HG02759 (cell line): ENCODE results near the gene SHB.

ENCODE experiments used
- ATAC-seq: cut with Tn5 transposase; IDR thresholded peaks from one replicate; pipeline ENCODE4 v1.9.1; 2021; ENCODE audit warnings: mild to moderate bottlenecking, moderate library complexity; ENCODE audit not compliant: unreplicated experiment

Gene SHB

DNA sequence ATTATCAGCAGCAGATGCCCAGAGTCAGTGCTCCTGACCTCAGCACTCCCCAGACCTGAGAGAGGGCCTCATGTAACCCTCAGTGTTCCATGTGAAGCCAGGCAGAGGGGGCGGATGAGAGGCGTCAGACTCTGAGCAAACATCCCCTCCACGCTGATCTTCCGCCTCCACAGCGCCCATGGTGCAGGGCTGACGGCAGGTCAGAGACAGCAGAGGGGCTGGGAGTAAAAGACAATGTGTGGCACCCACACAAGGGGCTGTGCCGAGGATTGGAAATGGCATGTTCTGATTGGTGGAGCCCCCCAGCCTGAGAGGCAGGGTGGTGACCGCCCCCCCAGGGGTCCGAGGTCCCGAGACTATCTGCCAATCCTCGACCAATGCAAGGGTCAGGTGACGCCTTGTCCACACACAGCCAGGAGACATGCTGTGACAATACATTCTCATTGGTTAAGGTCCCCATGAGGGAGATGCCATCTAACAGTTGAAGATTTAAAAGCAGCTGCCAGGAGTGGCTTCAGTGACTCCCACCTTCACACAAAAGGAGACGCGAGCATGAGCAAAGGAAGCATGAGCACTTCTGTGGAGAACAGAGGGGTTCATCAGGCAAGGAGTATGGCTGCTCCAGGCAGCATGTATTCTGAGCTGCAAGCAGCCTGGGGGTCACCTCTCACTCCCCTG lies 145.8 kb downstream of the SHB start:
- ATAC-seq: no peak

DNA sequence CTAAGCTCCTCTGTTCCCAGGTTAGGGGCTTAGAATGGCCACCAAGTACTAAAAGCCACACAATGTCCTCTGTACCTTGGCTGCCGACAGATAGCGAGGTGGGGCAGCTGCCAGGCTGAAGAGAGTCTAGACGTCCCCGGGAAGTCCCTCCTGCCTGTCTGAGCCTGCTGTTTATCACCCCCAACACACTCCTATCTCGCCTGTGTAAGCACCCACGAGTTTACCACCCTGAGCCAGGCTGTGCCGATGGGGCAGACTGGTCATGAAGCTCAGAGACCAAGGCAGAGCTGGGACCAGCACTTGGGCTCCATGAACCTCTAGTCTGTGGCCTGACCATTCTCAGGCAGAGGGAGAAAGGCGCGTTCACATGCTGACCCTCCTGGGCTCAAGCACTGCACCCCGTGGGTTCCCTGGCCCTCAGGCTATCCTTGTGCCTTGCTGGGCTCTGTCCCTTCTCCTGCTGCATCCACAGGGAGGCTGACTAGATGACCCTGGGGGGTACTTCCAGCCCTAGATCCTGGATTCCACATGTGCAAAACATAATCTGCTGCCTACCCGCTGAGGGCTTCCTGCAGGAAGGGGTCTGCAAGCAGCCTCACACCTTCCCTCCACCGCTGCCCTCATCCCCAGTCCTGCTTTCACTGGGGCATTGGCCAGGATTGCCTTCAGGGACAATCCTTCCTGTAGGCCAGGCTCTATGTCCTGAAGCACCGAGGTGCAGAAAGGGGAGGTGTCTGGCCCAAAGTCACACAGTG lies 146.5 kb downstream of the SHB start:
- no peak for ATAC-seq

DNA sequence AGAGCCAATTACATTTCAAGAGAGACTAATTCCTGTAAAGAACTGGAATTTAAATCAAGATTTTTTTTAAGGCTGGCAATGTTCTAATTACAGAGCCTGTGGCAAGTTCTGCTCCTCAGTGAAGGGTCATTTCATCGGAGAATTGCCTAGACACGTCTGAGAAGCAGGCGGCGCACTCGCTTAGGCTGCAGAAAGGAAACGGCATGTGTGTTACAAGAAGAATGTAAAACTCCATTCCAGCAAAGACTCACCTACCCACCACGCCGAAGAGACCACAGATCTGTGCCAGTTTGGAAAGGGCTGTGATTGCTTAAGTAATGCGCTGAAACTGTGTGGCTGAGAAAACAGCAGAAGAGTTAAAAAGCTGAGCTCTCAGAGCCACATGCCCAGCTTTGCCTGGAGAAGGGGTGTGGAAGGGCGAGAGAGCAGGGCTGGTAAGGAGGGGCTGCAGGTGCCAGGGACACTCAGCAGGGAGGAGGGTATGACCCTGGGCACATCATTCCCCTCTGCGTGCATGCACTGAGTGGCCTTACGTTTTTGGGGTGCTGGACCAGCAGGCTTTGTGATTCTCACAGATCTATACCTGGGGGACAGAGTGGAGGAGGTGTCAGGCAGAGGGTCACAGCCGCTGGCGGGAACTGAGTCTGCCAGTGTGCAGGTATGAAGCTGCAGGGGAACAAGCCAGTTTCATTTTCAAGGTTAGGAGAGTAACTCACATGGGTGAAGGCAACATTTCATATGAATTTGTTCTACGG lies 147.3 kb downstream of the SHB start:
- ATAC-seq: no peak

DNA sequence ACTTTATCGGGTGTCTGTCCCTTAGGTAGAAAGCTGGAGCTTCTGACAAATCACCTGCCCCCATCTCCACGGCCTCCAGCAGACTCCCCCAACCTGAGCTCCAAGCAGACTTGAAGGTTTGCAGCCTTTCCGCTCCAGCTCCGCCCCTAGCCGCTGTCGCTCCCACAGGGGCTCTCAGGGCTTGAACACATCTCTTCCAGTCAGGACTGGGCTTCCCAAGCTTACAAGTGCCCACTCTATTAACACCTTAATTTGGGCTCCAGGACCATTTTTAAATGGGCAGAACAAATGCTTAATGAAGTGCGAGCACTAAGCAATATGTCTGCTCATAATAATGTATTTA lies 147.9 kb downstream of the SHB start:
- no peak for ATAC-seq

DNA sequence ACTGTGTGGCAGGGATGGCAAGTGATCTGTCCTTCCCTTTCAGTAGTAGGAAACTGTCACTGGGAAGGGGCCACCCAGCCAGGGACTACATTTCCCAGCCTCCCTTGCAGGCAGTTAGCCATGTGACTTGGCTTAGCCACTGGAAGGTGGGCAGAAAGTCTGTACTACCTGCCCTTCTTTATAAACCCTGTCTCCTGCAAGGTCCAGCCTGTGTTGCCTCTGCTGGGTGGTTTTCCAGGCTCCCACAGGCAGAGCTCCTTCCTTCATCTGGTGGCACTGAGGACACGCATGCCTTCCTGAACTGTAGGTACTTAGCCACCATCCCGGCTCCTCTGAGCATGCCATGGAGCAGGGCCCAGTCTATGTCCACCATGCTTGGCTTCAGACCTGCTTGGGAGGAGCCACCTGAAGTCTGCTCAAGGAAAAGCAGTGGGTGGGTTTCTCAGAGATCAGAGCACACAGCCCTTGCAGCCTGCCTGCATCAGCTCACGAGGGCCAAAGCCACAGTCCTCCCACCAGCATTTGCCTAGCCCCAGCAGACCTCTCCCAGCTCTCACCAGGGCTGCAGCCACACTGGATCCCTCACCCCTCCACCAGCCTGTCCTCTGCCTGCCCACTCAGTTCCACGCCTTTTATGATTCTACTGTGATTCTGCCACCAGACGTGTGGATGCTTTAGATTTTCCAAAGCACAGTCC lies 148.4 kb downstream of the SHB start:
- peak; percentile 69 for ATAC-seq

DNA sequence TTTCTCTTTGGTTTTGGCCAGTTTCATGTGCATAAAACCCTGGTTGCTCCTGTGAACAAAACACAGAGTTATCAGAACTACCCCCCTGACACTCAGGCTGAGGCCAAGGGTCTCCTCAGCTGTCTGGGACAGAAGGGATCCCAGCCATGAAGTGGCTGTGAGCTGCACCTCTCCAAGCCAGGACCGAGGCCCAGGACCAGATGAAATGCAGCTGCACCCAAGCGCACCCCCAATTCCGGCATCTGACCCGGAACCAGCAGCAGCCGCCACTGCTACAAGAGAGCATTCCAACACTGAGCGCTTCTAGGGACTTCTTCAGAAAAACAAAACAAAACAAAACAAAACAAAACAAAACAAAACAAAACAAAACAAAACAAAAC lies 149.1 kb downstream of the SHB start:
- ATAC-seq: no peak

DNA sequence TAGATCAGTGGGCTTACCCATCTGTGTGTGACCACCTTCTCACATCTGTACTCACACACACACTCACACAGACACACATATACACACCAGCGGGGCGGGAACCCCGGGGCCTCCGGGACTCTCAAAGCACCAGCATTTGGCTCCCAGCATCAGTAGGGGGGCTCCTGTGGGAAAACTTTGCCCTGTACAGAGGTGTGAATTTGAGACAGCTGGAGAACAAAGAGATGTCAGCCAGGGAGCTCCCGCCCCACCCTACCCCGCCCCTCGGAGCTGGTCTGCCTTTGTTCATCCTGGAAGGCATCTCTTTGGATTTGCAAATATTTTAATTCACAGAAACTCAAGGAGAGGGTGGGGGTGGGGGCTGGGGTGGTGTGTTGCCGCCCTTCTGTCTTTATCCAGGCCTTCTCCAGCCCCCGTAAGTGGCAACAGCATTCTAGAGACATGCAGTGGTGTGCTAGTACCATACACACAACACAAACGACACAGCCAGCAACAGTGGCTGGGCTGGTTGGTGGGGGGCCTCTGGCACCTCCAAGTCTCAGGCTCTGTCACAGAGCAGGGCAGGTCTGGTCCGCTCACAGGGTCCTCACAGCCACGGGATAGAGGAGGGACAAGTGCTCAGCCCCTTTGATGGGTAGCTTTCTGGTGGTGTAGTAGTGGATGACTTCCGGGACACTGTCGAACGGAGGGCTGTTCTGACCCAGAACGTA lies 149.6 kb downstream of the SHB start:
- ATAC-seq: no peak

DNA sequence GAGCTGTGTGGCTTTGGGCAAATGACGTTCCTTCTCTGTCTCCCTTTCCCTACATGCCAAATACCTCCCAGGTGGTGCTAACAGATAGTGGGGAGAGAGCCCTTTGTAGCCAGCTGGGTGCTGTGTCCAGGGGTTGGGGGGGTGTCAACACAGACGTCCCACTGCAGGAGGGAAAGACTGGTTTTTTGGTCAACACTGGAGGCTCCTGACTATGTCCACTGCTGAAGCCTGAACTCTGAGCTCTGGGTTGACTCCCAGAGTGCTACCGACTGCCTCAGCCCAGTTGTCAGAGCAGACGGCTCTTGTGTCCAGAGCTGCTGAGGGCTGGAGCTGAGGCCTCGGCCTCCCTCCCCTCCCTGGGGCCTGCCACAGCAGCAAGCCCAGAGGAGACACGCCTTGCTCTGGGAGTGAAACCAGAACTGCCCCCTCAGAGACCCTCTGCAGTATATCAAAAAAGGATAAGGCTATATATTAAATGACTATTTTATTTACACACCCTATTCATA lies 150.3 kb downstream of the SHB start:
- no peak for ATAC-seq

DNA sequence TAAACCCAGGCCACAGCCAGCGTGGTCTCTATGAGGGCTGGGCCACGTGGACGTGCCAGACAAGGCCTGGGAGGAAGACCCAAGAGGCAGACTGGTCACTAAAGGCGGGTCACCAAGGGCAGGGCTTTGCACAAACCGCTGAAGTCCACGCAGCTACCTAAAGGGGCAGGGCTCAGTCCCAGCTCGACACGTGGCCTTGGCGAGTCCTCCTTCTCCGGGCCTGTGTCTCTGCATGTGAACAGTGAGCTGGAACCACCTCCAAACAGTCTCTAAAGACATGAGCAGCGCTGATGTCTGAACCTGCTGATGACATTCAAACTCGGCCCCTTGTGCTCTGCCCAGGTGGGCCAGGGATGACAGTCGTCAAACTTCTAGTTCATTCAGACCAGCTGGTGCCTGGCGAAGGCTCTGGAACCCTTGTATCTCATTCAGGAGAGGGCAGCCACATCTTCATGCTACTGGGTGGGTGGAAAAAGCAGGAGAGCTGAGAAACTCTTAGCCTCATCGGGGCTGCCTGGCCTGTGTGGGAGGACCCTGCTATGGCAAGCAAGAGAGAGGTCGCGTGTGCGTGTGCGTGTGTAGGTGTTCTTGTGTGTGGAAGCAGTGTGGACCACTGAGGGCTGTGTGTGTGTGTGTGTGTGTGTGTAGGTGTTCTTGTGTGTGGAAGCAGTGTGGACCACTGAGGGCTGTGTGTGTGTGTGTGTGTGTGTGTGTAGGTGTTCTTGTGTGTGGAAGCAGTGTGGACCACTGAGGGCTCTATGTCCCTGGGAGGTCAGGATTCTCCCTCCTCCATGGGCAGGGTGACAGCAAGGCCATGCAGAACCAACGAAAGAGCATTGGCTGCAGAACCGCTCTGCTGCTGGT lies 151.0 kb downstream of the SHB start:
- ATAC-seq: no peak

DNA sequence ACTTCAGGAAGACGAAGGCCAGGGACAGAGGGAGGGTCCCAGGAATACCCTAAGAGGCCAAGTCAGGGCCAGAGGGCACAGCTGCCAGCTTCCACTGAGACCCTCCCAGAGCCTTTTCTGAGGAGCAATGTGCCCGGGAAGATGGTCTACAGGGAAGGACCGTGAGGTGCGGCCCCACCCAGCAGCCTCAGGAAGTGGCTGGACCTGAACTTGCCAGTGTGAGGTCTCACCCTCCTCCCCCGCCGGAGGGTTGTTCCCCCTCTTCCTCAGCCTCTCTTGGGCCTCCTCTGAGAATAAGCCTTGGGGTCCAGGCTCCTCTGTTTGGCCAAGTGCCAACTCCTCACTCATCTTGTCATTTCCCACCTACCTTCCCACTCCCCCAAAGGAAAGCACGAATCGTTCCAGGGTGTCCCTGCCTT lies 151.7 kb downstream of the SHB start:
- no peak for ATAC-seq

DNA sequence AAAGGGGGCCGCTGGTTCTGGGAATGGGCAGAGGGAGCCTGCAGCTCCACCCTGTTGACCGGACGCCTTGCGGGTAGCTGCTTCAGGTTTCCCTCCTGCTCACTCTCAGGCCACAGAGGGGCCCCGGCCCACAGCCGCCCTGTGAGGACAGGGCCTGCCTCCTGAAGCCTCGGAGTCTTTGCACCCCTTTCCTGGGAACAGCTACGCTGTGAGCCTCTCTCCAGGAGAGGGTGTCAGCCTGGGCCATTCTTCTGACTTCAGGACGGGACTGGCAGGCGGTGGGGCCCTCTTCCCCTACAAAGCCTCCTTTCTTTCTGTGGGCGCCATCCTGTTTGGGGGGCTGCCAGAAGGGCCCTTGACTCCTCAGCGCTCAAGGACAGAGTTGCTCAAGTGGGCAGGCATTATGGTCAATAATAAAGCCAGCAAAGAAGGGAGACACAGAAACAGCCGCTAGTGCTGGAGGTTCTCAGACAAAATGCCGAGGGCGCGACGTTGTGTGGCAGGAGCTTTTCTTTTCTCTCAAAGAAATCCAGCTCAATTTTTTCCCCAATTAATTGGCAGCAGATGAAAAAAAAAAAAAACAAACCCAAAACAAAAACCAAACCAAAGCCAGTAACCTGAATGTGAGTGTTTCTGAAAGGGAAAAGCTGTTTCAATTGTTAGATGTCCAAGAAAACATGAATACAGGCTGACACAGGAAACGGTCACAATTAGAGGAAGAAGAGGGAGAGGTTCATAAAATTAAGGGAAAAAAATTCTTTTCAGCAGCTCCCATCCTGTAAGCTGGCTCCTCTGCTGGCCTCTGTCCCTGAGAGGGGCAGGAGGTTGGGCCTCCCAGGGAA lies 152.3 kb downstream of the SHB start:
- no peak for ATAC-seq

DNA sequence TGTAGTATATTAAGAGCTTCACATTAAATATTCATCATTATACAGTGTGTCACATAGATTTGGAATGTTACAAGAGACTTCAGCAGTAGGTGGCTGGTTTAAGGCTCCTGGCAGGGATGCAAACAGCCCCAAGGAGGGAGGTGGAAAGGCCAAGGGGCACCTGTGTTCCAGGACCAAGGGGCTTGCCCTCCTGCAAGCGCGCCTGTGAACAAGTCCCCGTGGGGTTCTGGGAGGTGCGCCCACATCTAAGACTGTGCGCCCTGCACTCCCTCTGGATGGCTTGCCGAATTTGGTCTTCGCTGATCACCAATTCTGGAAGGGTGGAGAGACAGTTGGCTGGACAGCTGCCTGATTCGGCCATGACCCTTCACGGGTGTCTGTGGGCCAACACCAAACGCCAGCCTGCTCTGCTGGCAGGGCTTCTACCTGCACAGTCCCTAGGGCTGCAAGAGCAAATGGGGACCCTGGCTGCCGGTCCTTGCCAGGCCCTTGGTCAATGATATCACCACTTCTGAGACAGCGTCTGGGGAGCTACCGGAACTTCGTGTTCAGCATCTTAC lies 153.0 kb downstream of the SHB start:
- ATAC-seq: no peak

DNA sequence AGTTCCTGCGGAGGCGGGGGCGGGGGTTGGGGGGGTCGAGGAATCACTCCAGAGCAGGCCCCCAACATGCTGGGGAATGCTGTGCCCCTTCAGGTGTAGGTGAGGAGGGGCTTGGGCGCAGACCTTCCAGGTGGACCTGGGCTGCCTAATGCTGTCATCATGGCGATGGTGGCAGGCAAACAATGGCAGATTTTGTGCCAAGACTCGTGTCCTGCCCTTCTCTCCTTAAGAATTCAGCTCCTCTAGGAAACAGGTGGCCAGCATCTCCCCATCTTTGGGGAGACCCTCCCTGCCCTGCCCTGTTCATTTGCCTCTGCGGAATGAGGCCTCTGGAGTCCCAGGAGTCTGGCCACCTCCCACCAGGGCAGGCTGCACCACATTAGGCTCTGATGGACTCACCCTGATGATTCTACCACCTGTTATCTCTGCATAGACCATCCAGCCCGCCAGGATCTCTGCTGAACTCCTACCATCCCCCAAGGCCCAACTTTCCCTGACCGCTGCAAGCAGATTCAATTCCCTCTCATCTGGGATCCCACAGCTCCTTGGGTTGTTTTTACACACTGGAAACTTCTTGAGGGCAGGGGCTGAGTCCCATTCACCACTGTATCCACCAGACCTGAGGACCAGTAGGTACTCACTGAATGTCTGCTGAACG lies 154.2 kb downstream of the SHB start:
- no peak for ATAC-seq

DNA sequence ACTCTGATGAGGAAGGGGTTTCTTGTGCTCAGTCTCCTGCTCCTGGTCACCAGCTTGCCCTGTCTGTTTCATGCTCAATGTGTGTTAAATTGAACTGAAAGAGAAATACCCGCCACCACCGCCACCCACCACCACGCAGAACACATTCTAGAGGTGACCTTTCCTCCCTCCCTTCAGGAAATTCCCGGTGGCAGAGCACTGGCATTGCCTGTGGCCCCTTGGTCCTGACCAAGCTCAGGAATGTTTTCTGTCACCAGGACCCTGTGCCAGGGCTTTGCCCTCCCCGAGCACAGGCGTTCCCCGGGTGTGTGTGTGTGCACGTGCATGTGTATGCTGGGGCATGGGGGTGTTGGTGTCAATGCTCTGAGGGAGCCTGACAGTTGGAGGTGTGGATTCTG lies 154.9 kb downstream of the SHB start:
- ATAC-seq: no peak

DNA sequence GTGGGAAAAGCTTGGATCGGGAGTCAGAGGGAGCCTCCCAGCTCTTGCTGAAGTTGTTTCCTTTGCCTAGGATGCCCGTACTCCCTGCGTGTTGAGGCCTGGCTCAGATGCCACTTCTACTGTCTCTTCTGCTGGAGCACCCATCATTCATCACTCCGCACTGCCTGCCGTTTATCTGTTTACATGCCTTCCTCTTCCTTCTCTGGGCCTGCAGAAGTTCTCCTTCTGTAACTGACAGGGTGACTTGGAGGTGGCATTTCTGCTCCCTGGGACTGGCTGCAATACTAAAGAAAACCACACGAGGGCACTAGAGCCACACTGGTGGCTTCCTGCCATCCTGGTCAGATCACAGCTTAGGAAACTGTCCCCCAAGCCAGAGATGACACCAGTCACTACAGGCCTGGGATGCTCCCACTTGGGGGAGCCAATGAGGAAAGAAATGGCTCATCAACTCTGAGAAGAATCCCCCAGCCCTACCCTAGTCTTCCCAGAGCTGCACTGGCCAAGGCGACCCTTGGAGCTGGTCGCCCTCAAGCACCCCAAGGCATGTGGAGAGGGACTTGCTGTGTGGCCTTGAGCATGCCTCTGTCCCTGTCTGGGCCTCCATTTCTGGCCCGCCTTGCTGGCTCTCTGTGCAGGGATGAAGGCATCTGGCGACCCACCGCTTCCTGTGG lies 155.4 kb downstream of the SHB start:
- ATAC-seq: peak; percentile 83

DNA sequence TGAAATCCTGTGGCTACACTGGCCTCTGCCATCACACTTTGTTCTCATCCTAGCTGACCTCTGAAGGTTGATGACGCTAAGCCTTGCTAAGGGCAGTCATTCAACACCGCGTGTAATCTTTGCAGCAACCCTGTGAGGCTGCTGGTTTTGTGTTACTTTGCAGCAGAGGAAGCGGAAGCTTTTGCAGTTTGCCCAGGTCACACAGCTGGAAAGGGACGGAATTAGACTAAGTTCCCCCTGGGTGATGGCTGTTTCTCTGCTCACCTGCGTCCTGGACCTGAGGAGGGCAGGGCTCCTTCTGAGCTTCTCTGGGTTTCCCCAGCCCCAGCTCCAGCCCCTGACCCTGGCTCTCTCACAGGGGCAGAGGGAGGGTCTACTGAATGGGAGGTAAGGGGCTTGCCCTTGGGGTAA lies 157.8 kb downstream of the SHB start:
- no peak for ATAC-seq

DNA sequence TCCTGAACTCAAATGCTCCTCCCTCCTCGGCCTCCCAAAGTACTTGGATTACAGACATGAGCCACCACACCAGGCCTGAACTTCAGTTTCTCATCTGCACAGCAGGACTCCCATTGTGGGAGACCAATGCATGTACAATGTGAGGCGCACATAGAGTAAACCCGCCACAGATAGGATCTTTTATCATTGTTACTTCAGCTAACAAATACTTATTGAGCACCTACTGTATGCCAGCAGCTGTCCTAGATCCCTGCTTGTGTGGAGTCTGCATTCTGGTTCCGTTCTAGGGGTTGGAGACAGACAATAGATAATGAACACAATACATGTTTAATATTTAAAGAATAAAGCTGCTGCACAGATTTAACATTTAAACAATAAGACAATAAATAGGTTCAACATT lies 158.8 kb downstream of the SHB start:
- no peak for ATAC-seq
